PFSK-1 (cell line): Measurements from ENCODE around the gene TRPV5.

Experiments used
- FOXP2 ChIP-seq: optimal IDR thresholded peaks from 2 replicates; pipeline ENCODE3; 2011; ENCODE audit warnings: borderline replicate concordance, control low read depth, inconsistent platforms; ENCODE audit not compliant: insufficient read depth; ENCODE audit errors: extremely low read length, extremely low read depth
- POLR2AphosphoS5 ChIP-seq: IDR thresholded peaks from 2 replicates; pipeline ENCODE4 v1.6.1; 2012; ENCODE audit warnings: low read depth, mild to moderate bottlenecking, control low read depth, low read length, moderate library complexity
- SIN3A ChIP-seq: IDR thresholded peaks from 2 replicates; pipeline ENCODE4 v1.6.1; 2012; ENCODE audit warnings: mild to moderate bottlenecking, low read length, moderate library complexity, borderline replicate concordance; ENCODE audit not compliant: insufficient read depth
- TAF1 ChIP-seq: IDR thresholded peaks from 2 replicates; pipeline ENCODE4 v1.6.1; 2012; ENCODE audit warnings: low read length, control low read depth, borderline replicate concordance; ENCODE audit not compliant: insufficient read depth
- TF ChIP-seq, protein P1 (sequence below), 2 experiments: IDR thresholded peaks; 2 replicates each; pipeline versions ENCODE4 v1.6.1 to v1.8.0; 2011 to 2012; ENCODE audit warnings: low read depth in 2 of 2, low read length in 2 of 2, control low read depth in 1 of 2, inconsistent platforms in 1 of 2, mild to moderate bottlenecking in 1 of 2, moderate library complexity in 1 of 2; ENCODE audit not compliant: insufficient read depth in 1 of 2

The TRPV5 gene

DNA sequence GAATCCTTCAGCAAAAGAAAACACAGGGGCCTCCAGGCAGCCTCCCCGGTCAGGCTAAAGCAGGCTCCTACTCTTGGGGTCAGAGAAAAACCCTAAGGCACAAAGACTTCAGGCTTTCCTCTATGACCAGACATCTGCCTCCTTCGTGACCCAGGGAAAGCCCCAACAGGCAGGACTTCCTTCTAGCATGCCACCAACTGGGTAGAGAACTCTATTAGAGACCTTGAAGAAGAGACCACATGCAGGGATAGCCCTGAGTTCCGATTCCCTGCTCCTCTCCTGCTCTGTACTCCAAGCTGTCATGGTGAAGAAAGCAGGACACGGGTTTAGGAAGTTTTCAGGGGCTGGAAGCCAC is 49.3 kb downstream of the TRPV5 start:
- TF ChIP-seq POLR2AphosphoS5 (no peak), TAF1 (no peak), FOXP2 (no peak), SIN3A (no peak)
- TF ChIP-seq, protein P1, sequence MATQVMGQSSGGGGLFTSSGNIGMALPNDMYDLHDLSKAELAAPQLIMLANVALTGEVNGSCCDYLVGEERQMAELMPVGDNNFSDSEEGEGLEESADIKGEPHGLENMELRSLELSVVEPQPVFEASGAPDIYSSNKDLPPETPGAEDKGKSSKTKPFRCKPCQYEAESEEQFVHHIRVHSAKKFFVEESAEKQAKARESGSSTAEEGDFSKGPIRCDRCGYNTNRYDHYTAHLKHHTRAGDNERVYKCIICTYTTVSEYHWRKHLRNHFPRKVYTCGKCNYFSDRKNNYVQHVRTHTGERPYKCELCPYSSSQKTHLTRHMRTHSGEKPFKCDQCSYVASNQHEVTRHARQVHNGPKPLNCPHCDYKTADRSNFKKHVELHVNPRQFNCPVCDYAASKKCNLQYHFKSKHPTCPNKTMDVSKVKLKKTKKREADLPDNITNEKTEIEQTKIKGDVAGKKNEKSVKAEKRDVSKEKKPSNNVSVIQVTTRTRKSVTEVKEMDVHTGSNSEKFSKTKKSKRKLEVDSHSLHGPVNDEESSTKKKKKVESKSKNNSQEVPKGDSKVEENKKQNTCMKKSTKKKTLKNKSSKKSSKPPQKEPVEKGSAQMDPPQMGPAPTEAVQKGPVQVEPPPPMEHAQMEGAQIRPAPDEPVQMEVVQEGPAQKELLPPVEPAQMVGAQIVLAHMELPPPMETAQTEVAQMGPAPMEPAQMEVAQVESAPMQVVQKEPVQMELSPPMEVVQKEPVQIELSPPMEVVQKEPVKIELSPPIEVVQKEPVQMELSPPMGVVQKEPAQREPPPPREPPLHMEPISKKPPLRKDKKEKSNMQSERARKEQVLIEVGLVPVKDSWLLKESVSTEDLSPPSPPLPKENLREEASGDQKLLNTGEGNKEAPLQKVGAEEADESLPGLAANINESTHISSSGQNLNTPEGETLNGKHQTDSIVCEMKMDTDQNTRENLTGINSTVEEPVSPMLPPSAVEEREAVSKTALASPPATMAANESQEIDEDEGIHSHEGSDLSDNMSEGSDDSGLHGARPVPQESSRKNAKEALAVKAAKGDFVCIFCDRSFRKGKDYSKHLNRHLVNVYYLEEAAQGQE (IDR thresholded peaks at IDR 0.05; ENCODE audit: insufficient read depth in 1 of 2, low read depth in 2 of 2, low read length in 2 of 2) = no peak

DNA sequence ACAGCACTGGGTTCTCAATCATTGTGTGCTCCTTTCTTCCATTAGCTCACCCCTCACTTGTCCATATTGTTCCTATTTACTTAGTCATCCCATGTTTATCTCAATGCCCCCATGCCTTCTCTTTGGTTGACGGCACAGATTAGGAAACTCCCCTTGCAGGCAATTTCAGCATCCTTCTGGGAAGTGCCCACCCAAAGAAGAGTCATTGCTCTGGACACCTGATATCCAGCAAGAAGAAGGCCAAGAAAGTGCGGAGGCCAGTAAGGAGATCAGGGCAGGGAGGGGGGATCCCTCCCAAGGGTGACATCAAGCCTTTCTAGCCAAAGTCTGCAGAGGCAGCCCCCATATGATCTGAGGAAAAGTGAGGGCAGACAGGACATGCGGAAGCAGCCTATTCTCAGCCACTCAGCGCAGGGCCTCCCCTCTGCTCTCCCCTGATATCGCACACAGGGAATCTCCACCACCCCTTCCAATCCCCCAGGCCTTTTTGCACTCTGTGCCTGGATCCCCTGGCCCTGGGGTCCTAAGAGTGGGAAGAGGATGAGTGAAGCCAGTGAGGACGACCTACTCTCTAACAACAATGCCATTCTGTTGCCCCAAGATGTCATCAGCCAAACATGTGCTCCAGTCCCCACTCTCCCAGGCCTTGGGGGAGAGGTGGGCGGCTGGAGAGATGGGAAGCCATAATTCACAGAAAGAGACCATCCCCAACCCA is 49.8 kb downstream of the TRPV5 start:
- TF ChIP-seq POLR2AphosphoS5 = no peak
- TF ChIP-seq, protein P1 (IDR thresholded peaks at IDR 0.05; ENCODE audit: insufficient read depth in 1 of 2, low read depth in 2 of 2, low read length in 2 of 2) = no peak
- TF ChIP-seq SIN3A = no peak
- no peak for TF ChIP-seq FOXP2
- TF ChIP-seq TAF1 = no peak

DNA sequence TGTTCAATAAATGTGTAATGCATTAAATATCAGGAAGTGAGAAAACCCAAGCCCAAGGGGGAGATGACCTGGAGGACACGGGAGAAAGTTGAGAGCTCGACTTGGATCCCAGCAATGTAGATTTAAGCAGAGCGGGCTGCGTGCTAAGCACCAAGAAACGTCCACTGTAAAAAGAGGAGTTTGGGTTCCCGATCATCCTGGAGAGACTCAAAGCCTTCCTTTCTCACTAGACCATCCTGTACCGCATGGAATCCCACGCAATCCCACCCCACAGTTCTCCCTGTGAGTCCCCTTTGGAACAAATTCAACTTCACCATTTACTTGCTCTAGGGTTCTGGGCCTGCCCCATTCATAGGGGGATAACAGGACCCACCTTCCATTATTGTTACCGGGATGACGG is 50.4 kb downstream of the TRPV5 start:
- TF ChIP-seq, protein P1 (IDR thresholded peaks at IDR 0.05; ENCODE audit: insufficient read depth in 1 of 2, low read depth in 2 of 2, low read length in 2 of 2) = no peak
- TF ChIP-seq SIN3A (no peak), TAF1 (no peak), POLR2AphosphoS5 (no peak), FOXP2 (no peak)

DNA sequence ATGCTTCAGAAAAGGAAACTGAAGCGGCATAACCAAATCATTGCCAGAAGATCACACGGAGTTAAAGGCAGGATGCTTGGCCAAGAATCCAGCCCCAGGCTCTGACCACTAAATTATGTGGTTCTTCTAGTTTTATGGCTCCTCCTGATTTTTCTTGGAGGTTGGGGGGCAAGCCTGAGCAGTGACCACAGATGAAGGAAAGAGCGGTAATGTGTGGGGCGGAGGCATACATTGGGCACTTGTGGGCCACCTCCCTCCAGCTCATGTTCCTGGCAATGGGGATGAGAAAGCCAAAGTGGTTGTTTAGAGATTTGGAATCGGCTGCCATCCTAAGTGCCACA is 51.2 kb downstream of the TRPV5 start:
- TF ChIP-seq SIN3A (no peak), POLR2AphosphoS5 (no peak), FOXP2 (no peak), TAF1 (no peak)
- TF ChIP-seq, protein P1 (IDR thresholded peaks at IDR 0.05; ENCODE audit: insufficient read depth in 1 of 2, low read depth in 2 of 2, low read length in 2 of 2) = no peak

DNA sequence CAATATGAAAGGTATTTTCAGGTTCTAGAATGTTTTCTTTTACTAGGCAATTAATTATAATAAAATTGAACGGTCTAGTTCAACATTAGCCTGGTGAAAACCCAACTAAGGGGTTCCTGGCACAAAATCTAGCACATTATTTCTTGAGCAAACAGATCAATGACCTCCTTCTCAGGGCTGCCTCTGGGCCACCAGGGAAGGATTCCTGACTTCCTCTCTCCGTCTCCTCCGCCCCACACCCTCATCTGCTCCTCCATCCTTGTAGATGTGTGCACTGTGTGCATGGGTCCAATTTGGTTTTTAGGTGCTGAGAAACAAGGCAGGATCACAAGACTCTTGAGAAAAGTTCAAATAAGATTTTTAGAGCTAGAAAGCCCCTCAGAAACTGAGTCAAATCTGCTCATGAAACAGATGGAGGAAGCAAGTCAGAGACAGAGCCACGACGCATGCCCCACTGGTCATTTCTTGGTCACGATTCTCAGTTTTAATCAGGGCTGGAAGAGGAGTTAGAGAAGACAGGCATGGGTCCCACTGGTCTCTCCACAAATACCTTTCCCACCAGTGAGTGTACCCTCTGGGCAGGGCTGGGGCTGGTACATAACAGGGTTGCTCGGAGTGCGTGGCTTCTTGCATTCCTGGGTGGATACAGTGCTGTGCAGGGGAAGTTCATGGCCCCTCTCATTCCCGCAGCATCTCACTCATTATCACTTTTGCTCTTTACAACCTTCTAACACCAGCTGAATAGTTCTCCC is 51.8 kb downstream of the TRPV5 start:
- no peak for TF ChIP-seq TAF1
- TF ChIP-seq SIN3A = no peak
- TF ChIP-seq POLR2AphosphoS5 = no peak
- TF ChIP-seq, protein P1 (IDR thresholded peaks at IDR 0.05; ENCODE audit: insufficient read depth in 1 of 2, low read depth in 2 of 2, low read length in 2 of 2) = no peak
- no peak for TF ChIP-seq FOXP2
